Esophagus muscularis mucosa (tissue), 4 donors: Measurements from ENCODE around the gene KRTAP9-3. TPM values are rescaled to one million over a fixed set of nuclear protein-coding genes. Genes with fewer than 3 reads are reported as not detected.
"Not testable (repeated sequence)": the region's sequence is repeated elsewhere in the genome, so short reads cannot be mapped to it uniquely, and the experiment has no call there.

ENCODE experiments used
- DNase-seq: peaks from one replicate; pipeline ENCODE4 v3.0.0-alpha.2; 2017; ENCODE audit errors: extremely low spot score
- H3K27ac ChIP-seq, 4 donors: fragments of 200-600 bp; sonication (generic); replicated peaks in 1 of 4; 1 replicate in 3 of 4; 2 replicates in 1 of 4; pipeline ENCODE4 v1.5.1; 2016 to 2019; ENCODE audit warnings: mild to moderate bottlenecking in 1 of 4
- H3K27me3 ChIP-seq, 4 donors: fragments of 200-600 bp; sonication (generic); one replicate each; pipeline versions ENCODE4 v1.5.1 to v1.6.0; 2016 to 2019
- H3K36me3 ChIP-seq, 4 donors: fragments of 200-600 bp; sonication (generic); one replicate each; pipeline ENCODE4 v1.5.1; 2016 to 2019
- H3K4me1 ChIP-seq, 4 donors: fragments of 200-600 bp; sonication (generic); one replicate each; pipeline ENCODE4 v1.5.1; 2016 to 2019
- H3K4me3 ChIP-seq, 4 donors: fragments of 200-600 bp; sonication (generic); 1 replicate in 2 of 4; 2 replicates in 2 of 4; pipeline ENCODE4 v1.5.1; 2016 to 2019; ENCODE audit warnings: mild to moderate bottlenecking in 4 of 4, moderate library complexity in 1 of 4
- H3K9me3 ChIP-seq, 4 donors: fragments of 200-600 bp; sonication (generic); 1 replicate in 3 of 4; 2 replicates in 1 of 4; pipeline ENCODE4 v1.5.1; 2016 to 2019
- CTCF ChIP-seq, 3 experiments: fragments of 200-600 bp in 2 of 3; fragments of 450-650 bp in 1 of 3; sonication (generic) in 2 of 3; IDR thresholded peaks; one replicate each; pipeline ENCODE4 v1.5.1; 2017 to 2019; ENCODE audit warnings: antibody characterized with exemption in 3 of 3, mild to moderate bottlenecking in 2 of 3, moderate library complexity in 1 of 3
- EP300 ChIP-seq: sonication (generic); formaldehyde crosslinking; IDR thresholded peaks from one replicate; pipeline ENCODE4 v1.6.1; 2017; ENCODE audit warnings: antibody characterized with exemption
- POLR2A ChIP-seq: fragments of 450-650 bp; IDR thresholded peaks from one replicate; pipeline ENCODE4 v1.6.1; 2017; ENCODE audit warnings: antibody characterized with exemption, moderate library complexity, mild to moderate bottlenecking, low read depth
- POLR2AphosphoS5 ChIP-seq, 2 donors: sonication (generic); formaldehyde crosslinking; IDR thresholded peaks; one replicate each; pipeline ENCODE4 v1.6.1; 2017; ENCODE audit warnings: antibody characterized with exemption in 2 of 2
- WGBS: methylation state at CpG from one replicate; pipeline ENCODE4 v1.1.5; 2018; 5-methylcytosine and 5-hydroxymethylcytosine counted together
- intact Hi-C: fragments of 100-400 bp; cut with DNase I; formaldehyde crosslinking; loops from one replicate; pipeline ENCODE4 v1.15.1; 2023
- total RNA-seq, 4 donors: library from RNA; depleted of rRNA; stranded (reverse); fragments of >200 nt; gene quantifications; one replicate each; pipeline versions ENCODE4 v1.1.0 to v1.2.1, GENCODE V29; 2016

KRTAP9-3 gene
- total RNA-seq, 4 donors from 2014 or later: not detected

DNA sequence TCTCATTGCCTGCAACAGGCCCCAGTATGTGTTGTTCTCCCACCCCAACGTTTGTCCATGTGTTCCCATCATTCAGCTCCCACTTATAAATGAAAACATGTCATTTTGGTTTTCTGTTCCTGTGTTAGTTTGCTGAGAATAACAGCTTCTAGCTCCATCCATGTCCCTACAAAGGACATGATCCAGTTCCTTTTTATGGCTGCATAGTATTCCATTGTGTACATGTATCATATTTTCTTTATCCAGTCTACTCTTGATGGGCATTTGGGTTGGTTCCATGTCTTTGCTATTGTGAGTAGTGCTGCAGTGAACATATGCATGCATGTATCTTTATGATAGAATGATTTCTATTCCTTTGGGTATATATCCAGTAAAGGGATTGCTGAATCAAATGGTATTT, 16.6 kb upstream of the KRTAP9-3 start:
- no peaks in the 10 kb centered on the region for H3K4me1 ChIP-seq
- WGBS: 75% methylated on average over 1 of the region's 1 CpG
- no peak overlapping the region for H3K4me3 ChIP-seq
- H3K27ac ChIP-seq: no peak overlapping the region
- no peaks in the 10 kb centered on the region for H3K36me3 ChIP-seq
- no peak for TF ChIP-seq EP300
- no peak for TF ChIP-seq POLR2AphosphoS5 (IDR thresholded peaks at IDR 0.05)
- TF ChIP-seq POLR2A: no peak
- TF ChIP-seq CTCF (IDR thresholded peaks at IDR 0.05): no peak
- no peak for DNase-seq
- H3K9me3 ChIP-seq: no peaks in the 10 kb centered on the region
- peaks cover 0 to 24% (median 0%) of the 10 kb centered on the region in 4 donors for H3K27me3 ChIP-seq
- intact Hi-C loops: no loop called here

DNA sequence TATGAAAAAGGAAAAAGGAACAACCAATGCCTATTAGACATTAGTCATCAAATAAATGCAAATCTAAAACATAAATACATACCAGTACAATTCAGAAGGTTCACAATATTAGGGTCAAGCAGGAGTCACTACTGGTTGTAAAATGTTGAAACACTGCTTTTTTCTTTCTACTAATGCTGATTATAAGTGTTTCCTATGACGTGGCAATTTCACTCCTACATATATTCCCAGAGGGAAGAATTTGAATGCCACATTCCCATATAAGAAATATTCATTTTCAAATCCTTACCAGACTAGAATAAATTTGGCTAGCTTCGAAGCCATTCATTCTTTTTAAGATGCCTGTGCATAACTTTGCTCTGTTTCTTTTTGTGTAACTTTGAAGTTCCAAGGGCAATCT, 8.4 kb upstream of the KRTAP9-3 start:
- 66% methylated on average over 2 of the region's 2 CpGs for WGBS
- intact Hi-C loops: no loop called here
- H3K9me3 ChIP-seq: no peaks in the 10 kb centered on the region
- H3K36me3 ChIP-seq: no peaks in the 10 kb centered on the region
- H3K27me3 ChIP-seq: no peaks in the 10 kb centered on the region
- no peaks in the 10 kb centered on the region for H3K4me1 ChIP-seq
- DNase-seq: no peak
- TF ChIP-seq POLR2A: no peak
- TF ChIP-seq CTCF (IDR thresholded peaks at IDR 0.05): no peak
- no peak for TF ChIP-seq EP300
- TF ChIP-seq POLR2AphosphoS5 (IDR thresholded peaks at IDR 0.05): no peak
- H3K4me3 ChIP-seq: no peak overlapping the region
- H3K27ac ChIP-seq: no peak overlapping the region

DNA sequence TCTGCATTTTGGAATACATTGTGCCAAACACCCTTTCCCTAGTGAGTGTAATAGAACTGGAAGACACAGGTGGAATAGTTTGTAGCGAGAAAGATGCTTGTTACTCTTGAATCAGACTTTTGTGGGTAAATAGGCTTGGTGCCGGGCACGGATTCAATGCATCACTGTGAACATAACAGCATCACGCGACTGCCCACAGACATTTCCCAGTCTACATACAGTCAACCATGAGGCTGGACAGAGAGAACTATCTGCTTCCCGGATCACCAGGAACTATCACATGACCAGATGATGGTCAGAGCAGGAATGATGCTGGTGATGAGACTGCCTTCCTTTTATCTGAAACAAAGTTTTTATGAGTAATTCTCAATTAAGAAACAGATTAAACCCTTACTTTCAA, 6.2 kb upstream of the KRTAP9-3 start:
- Histone ChIP-seq H3K4me1 (no peaks in the 10 kb centered on the region), H3K4me3 (no peak overlapping the region), H3K9me3 (no peaks in the 10 kb centered on the region), H3K27ac (no peak overlapping the region), H3K36me3 (no peaks in the 10 kb centered on the region), H3K27me3 (peaks cover 0 to 4% (median 0%) of the 10 kb centered on the region in 4 donors)
- DNase-seq: no peak
- TF ChIP-seq POLR2A (no peak), CTCF (IDR thresholded peaks at IDR 0.05) (no peak), EP300 (no peak), POLR2AphosphoS5 (IDR thresholded peaks at IDR 0.05) (no peak)
- WGBS: 76% methylated on average over 6 of the region's 6 CpGs
- intact Hi-C loops: no loop called here

- H3K4me1 ChIP-seq, H3K27me3 ChIP-seq, H3K4me3 ChIP-seq, DNase-seq, H3K36me3 ChIP-seq, intact Hi-C loops, H3K9me3 ChIP-seq, H3K27ac ChIP-seq: not testable (repeated sequence)
- WGBS: no CpG with 5 or more reads among the region's 4 CpGs
Observed at GRCh38 chr17:41226598-41227095, 5.6 kb upstream of the KRTAP9-3 start, which contains the start of gene KRTAP9-2. Gene KRTAP9-2 (plus strand): TSS chr17:41226648. CDS start chr17:41226655, 7 bp downstream.

DNA sequence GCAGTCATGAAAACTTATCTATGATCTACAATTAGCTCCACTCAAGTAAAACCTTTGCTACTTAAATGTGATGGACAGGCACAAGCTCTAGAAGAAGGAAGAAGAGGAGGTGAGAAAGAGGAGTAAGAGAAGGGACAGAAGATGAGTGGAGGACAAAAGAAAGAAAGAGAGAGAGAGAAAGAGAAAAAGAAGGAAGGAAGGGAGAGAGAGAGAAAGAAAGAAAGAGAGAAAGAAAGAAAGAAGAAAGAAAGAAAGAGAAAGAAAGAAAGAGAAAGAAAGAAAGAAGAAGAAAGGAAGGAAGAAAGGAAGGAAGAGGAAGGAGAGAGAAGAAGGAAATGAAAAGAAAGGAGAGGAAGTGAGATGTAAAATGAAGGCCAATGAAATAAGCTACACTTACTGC, 2.2 kb upstream of the KRTAP9-3 start:
- H3K27me3 ChIP-seq: peaks cover 0 to 24% (median 0%) of the 10 kb centered on the region in 4 donors
- TF ChIP-seq POLR2AphosphoS5 (IDR thresholded peaks at IDR 0.05) (no peak), CTCF (IDR thresholded peaks at IDR 0.05) (no peak), EP300 (no peak), POLR2A (no peak)
- intact Hi-C loops: no loop called here

More for the DNA sequence above, 2.2 kb upstream of the KRTAP9-3 start:
- no peaks in the 10 kb centered on the region for H3K36me3 ChIP-seq
- no peak overlapping the region for H3K4me3 ChIP-seq
- H3K9me3 ChIP-seq: no peaks in the 10 kb centered on the region
- no peak for DNase-seq
- no peak overlapping the region for H3K27ac ChIP-seq
- H3K4me1 ChIP-seq: no peaks in the 10 kb centered on the region
